NCI-H345 (cell line): ENCODE measurements around the gene TRIM52.
"Not testable (repeated sequence)": the region's sequence is repeated elsewhere in the genome, so short reads cannot be mapped to it uniquely, and the experiment has no call there.

ENCODE experiments used
- DNase-seq: peaks from one replicate; lab custom pipeline; 2025; lab: John Stamatoyannopoulos, UW

Gene TRIM52

GRCh38 chr5:181212934-181213333 lies 48.0 kb downstream of the TRIM52 start:
- no peak for DNase-seq

GRCh38 chr5:181212080-181212479 lies 48.9 kb downstream of the TRIM52 start:
- DNase-seq = no peak

GRCh38 chr5:181211208-181211607 lies 49.7 kb downstream of the TRIM52 start:
- no peak for DNase-seq

GRCh38 chr5:181210698-181211097 lies 50.2 kb downstream of the TRIM52 start:
- DNase-seq = not testable (repeated sequence)

GRCh38 chr5:181210148-181210547 lies 50.8 kb downstream of the TRIM52 start:
- DNase-seq = not testable (repeated sequence)

GRCh38 chr5:181209006-181209405 lies 51.9 kb downstream of the TRIM52 start:
- DNase-seq = not testable (repeated sequence)

GRCh38 chr5:181207960-181208253 lies 53.0 kb downstream of the TRIM52 start:
- no peak for DNase-seq

GRCh38 chr5:181207214-181207959 lies 53.6 kb downstream of the TRIM52 start:
- DNase-seq = no peak

GRCh38 chr5:181205761-181206649 lies 54.9 kb downstream of the TRIM52 start:
- DNase-seq = no peak
